Hepatocyte (in vitro differentiated cells): ENCODE data around the gene LAP3.

Experiments
- EZH2 ChIP-seq: fragments of 200-600 bp; sonication (generic); IDR thresholded peaks from 2 replicates; pipeline ENCODE4 v1.6.1; 2016; ENCODE audit warnings: antibody characterized with exemption, mild to moderate bottlenecking, borderline replicate concordance
- TF ChIP-seq, protein P1 (sequence below): fragments of 200-600 bp; sonication (generic); IDR thresholded peaks from 2 replicates; pipeline ENCODE4 v1.5.1; 2016; ENCODE audit warnings: antibody characterized with exemption, mild to moderate bottlenecking; ENCODE audit not compliant: poor library complexity

DNA sequence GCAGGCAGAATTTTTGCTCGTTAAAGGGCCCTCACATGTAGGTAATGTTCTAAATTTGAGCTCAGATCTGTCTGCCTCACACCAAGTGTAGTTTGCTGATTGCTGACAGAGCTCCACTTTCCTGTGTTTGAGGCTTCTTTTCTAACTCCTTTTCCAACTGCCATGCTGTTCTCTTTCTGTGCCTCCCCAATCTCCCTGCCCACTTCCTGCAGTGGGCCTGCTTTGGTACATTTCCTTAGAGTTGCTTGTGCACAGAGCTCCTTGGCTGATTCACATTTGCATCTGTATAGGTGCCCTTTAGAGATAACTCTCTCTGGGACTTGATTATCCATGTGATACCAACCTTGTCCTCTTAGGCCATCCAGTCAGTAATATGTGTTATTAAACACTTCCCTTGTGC lies 41.9 kb downstream of the LAP3 start:
- TF ChIP-seq, protein P1, sequence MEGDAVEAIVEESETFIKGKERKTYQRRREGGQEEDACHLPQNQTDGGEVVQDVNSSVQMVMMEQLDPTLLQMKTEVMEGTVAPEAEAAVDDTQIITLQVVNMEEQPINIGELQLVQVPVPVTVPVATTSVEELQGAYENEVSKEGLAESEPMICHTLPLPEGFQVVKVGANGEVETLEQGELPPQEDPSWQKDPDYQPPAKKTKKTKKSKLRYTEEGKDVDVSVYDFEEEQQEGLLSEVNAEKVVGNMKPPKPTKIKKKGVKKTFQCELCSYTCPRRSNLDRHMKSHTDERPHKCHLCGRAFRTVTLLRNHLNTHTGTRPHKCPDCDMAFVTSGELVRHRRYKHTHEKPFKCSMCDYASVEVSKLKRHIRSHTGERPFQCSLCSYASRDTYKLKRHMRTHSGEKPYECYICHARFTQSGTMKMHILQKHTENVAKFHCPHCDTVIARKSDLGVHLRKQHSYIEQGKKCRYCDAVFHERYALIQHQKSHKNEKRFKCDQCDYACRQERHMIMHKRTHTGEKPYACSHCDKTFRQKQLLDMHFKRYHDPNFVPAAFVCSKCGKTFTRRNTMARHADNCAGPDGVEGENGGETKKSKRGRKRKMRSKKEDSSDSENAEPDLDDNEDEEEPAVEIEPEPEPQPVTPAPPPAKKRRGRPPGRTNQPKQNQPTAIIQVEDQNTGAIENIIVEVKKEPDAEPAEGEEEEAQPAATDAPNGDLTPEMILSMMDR: no peak
- no peak for TF ChIP-seq EZH2
